Mammary epithelial cell (primary cell): ENCODE measurements around the gene TCEAL7.

Source experiments
- EZH2 ChIP-seq: IDR thresholded peaks from 2 replicates; pipeline ENCODE4 v1.6.1; 2012; ENCODE audit warnings: low read length, inconsistent platforms, borderline replicate concordance
- TF ChIP-seq, protein P1 (sequence below), 2 donors: IDR thresholded peaks in 1 of 2; conservative IDR thresholded peaks in 1 of 2; 2 replicates each; pipeline ENCODE4 v1.5.1; 2011 to 2012; ENCODE audit warnings: inconsistent platforms in 2 of 2, low read length in 2 of 2, mild to moderate bottlenecking in 2 of 2, control low read depth in 1 of 2, low read depth in 1 of 2; ENCODE audit not compliant: insufficient read depth in 1 of 2; ENCODE audit errors: extremely low read depth in 1 of 2

GRCh38 chrX:103356130-103356798 lies 26.2 kb downstream of the TCEAL7 start, which contains the start of gene TCEAL9:
- TF ChIP-seq, protein P1, sequence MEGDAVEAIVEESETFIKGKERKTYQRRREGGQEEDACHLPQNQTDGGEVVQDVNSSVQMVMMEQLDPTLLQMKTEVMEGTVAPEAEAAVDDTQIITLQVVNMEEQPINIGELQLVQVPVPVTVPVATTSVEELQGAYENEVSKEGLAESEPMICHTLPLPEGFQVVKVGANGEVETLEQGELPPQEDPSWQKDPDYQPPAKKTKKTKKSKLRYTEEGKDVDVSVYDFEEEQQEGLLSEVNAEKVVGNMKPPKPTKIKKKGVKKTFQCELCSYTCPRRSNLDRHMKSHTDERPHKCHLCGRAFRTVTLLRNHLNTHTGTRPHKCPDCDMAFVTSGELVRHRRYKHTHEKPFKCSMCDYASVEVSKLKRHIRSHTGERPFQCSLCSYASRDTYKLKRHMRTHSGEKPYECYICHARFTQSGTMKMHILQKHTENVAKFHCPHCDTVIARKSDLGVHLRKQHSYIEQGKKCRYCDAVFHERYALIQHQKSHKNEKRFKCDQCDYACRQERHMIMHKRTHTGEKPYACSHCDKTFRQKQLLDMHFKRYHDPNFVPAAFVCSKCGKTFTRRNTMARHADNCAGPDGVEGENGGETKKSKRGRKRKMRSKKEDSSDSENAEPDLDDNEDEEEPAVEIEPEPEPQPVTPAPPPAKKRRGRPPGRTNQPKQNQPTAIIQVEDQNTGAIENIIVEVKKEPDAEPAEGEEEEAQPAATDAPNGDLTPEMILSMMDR (conservative IDR thresholded peaks at IDR 0.05 in 1 of 2, IDR thresholded peaks at IDR 0.05 in 1 of 2; ENCODE audit: extremely low read depth in 1 of 2, insufficient read depth in 1 of 2, low read depth in 1 of 2, low read length in 2 of 2): no peak
- TF ChIP-seq EZH2: no peak
